Glomerular visceral epithelial cell (primary cell): ENCODE data around the gene STX8.
"Not testable (repeated sequence)": the region's sequence is repeated elsewhere in the genome, so short reads cannot be mapped to it uniquely, and the experiment has no call there.

Experiments used
- DNase-seq: peaks from one replicate; pipeline ENCODE4 v3.0.0-alpha.2; 2016; ENCODE audit errors: extremely low spot score

Gene STX8

GRCh38 chr17:9343516-9343915 is 232.1 kb downstream of the STX8 start:
- DNase-seq, result no peak

GRCh38 chr17:9342225-9342624 is 233.4 kb downstream of the STX8 start:
- no peak for DNase-seq

GRCh38 chr17:9339958-9340357 is 235.7 kb downstream of the STX8 start:
- no peak for DNase-seq

- not testable (repeated sequence) for DNase-seq
These were observed 236.1 kb downstream of the STX8 start for GRCh38 chr17:9339482-9339881.

- DNase-seq, result no peak
These were observed 238.8 kb downstream of the STX8 start for GRCh38 chr17:9336817-9337216.

- DNase-seq, result no peak
These were observed 240.8 kb downstream of the STX8 start for GRCh38 chr17:9334536-9335446.

GRCh38 chr17:9332132-9332494 is 243.5 kb downstream of the STX8 start:
- no peak for DNase-seq

- no peak for DNase-seq
These were observed 244.1 kb downstream of the STX8 start for GRCh38 chr17:9331279-9332131.

GRCh38 chr17:9330611-9331271 is 244.9 kb downstream of the STX8 start:
- no peak for DNase-seq

GRCh38 chr17:9330141-9330540 is 245.5 kb downstream of the STX8 start:
- DNase-seq, result no peak

- no peak for DNase-seq
These were observed 246.2 kb downstream of the STX8 start for GRCh38 chr17:9329251-9329921.

- DNase-seq, result no peak
These were observed 250.8 kb downstream of the STX8 start for GRCh38 chr17:9324864-9325263.

GRCh38 chr17:9322326-9322725 is 253.3 kb downstream of the STX8 start:
- no peak for DNase-seq

- no peak for DNase-seq
These were observed 253.7 kb downstream of the STX8 start for GRCh38 chr17:9321890-9322289.

GRCh38 chr17:9315360-9315759 is 260.3 kb downstream of the STX8 start:
- DNase-seq, result no peak

- no peak for DNase-seq
These were observed 262.3 kb downstream of the STX8 start for GRCh38 chr17:9313346-9313745.

- DNase-seq, result no peak
These were observed 266.4 kb downstream of the STX8 start for GRCh38 chr17:9309216-9309615.

GRCh38 chr17:9308069-9308468 is 267.6 kb downstream of the STX8 start:
- DNase-seq, result no peak

- DNase-seq, result no peak
These were observed 268.2 kb downstream of the STX8 start for GRCh38 chr17:9307313-9307998.

GRCh38 chr17:9306086-9306485 is 269.5 kb downstream of the STX8 start:
- DNase-seq, result no peak

GRCh38 chr17:9299695-9300094 is 275.9 kb downstream of the STX8 start:
- DNase-seq, result no peak
